ENCODE measurements around the gene SGK2.

Gene SGK2

DNA sequence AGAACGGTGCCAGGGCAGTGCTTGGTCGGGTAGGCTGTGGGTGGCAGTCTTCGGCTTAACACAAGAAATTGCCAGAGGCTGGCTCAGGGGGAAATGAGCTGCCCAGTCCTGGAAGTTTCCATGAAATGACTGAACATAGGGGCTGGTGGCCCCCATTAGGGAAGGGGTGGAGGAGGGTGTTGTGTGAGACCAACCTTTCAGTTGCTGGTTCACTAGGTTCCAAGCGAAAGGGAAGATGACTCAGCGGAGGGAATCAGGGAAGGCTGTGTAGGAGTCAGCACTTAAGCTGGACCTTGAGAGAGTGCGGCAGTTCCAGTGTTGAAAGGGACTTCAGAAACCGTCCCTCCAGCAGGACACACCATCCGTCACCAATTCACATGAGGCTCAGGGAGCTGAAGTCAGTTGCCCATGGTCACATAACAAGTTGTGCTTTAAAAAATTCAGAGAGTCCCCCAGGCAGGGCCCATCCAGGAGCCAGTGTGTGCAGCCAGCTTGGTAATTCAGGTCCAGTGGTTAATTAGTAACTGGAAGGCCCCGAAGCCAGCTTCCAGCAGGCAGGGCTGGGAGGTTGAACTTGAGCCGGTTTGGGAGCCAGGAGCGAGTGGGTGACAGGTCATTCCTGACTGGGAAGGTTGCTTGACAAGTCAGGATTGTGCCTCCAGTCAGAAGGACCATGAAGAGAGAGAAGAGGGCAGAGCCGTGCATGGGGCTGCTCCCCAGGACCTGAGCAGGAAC is at the start of gene SGK2:
Gene SGK2, plus strand, starts transcription at position 616 of the 735 bp plus-strand sequence. CDS start 7,469 bp downstream, outside the sequence.
- no peak for DNase-seq

- no peak for DNase-seq
Observed at GRCh38 chr20:43511879-43512278, 46.9 kb upstream of the SGK2 start.

DNA sequence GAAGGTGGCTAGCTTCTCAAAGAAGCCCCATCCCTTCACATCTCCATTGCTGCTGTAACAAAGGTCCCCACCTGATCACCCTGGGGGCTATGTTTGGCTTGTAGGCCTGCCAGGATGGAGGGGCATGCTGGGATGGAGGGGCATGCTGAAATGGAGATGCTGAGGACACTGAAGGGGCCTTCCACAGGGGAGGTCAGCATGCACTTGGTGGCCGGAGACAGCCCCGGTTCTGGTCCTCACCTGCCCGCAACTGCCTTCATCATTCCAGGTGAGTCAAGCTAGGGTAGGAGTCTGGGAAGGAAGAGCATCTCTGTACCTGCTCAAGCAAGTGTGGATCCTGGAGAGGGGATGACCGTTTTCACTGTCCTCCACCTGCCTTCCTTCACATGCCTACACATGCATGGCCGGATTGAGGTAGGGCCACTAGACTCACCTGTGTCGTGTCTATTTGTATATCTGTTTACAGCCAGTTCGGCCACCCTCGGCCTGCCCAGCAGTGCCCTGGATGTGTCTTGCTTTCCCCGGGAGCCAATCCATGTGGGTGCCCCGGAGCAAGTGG is 45.4 kb upstream of the SGK2 start:
- no peak for DNase-seq

DNA sequence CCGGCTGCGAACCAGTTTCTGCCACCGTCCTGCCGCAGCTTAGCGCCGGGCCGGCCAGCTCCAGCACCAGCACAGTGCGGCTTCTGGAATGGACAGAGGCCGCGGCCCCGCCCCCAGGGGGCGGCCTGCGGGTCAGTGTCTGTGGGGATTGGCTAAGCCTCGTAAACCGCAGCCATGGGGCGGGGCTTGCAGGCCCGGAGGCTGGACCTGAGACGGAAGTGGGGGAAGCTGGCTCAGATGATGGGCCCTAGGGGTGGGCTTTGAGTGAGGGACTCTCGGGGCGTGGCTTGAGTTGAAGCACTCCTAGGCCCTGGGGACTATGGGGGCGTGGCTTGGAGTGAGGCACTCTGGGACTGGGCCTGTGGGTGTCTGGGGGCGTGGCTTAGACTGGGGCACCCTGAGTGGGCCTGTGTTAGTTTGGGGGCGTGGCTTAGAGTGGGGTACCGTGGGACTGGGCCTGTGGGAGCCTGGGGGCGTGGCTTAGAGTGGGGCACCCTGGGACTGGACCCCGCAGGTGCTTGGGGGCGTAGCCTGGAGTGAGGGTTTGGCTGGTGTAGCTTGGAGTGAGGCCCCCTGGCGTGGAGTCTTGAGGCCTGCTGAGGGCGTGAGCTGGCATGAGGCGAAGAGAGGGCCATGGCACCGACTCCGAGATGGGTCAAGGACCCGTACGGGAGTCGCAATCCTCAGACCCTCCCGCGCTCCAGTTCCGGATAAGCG is 44.7 kb upstream of the SGK2 start:
- DNase-seq: peak; percentile 90 to 93

DNA sequence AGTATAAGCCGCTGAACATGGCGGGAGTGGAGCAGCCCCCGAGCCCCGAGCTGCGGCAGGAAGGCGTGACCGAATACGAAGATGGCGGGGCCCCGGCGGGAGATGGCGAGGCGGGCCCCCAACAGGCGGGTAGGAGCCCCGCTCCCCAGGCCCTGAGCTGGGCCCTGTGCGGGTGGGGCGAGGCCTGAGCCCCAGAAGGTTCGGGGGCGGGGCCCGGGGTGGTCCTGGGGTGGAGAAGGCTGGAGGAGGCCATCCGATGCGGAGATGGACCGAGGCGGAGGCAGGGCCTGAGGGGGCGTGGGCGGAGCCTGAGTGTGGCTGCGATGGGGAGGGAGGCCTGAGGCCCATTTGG is 44.2 kb upstream of the SGK2 start:
- DNase-seq: peak in 1 of 2 experiments; percentile 12

DNA sequence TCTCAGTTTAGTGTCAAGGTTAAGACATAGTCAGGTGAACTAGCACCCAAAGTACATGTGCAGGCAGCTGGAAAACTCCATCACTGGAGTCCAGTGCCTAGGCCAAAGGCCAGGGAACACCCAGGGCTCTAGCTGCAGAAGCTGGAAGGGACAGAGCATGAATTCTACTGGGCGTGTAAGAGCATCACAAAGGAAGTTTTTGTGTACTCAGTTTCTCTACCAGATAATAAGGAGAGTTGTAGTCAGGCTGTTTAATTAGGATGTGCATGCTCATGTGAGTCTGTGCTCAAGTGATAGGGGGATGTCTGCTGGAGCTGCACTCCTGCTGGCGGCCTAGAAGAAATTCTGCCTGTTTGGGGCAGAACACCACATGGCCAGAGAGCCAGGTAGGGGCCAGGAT is 43.2 kb upstream of the SGK2 start:
- DNase-seq: no peak

- DNase-seq: no peak
Observed at GRCh38 chr20:43516251-43516824, 42.5 kb upstream of the SGK2 start.

- DNase-seq: no peak
Observed at GRCh38 chr20:43520074-43520630, 38.7 kb upstream of the SGK2 start.

DNA sequence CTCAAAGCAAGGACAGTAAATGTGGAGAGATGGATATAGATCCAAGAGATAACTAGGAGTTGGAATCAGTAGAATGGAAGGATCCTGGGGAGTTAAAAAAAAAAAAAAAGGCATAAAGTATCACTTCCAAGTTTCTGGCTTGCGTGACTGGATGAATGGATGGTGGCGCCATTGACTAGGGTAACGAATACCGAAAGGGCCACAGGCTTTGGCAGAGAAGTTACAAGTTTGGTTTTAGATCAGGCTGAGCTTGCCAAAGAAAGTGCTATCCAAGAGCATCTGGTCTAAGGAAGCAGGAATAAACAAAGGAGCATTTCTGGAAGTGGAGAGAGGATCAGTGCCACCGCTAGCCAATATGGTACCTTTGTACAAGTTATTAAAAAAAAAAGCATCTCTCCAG is 33.8 kb upstream of the SGK2 start:
- DNase-seq: no peak

GRCh38 chr20:43528258-43528875 is 30.5 kb upstream of the SGK2 start:
- no peak for DNase-seq

GRCh38 chr20:43529051-43529450 is 29.8 kb upstream of the SGK2 start:
- no peak for DNase-seq

- DNase-seq: no peak
Observed at GRCh38 chr20:43529457-43530153, 29.2 kb upstream of the SGK2 start.

DNA sequence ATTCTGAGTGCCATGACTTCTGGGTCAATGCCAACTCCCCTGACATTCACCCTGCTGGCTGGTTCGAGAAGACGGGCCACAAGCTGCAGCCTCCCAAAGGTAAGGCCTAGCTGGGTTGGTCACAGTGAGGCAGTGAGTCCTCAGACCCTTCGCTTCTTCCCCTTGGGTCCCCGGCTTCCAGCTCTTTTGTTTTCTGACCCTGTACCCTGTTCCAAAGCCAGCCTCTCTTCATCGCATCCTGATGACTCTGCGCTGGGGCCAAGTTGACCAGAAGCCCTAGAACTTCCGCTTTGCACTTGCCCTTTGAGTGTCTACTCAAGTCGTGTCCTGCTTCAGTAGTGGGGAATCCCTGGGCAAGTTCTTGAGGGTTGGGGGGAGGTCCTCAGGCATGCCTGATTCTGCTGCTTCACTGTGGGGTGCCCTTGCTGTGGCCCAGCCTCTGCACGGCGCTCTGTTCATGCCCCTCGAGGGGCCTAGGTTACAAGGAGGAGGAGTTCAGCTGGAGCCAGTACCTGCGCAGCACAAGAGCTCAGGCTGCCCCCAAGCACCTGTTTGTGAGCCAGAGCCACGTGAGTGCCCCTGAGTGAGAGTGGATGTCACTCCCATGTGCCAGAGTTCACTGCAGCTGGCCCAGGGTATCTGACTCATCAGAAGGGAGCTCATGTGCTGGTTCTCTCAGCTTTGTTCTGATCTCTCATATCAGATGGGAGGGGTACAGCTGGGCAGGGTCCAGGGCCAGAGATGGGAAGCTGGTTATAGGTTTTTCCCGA is 28.3 kb upstream of the SGK2 start:
- DNase-seq: no peak

DNA sequence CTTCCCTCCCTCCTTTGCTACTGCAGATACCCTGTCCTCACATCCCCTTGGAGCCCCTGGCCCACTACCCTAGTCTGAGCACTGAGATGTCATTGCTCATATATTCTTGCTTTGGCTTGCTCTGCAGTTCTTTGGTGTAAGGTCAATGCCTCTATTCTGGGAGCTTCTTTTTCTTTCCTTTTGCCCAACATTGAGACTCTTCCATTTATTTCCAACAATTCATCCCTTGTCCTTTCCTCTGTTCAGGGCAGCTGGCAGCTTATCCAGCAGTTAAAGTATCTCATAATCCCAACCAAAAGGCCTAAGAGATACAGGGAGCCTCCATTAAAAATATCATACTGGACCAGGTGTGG is 27.8 kb upstream of the SGK2 start:
- no peak for DNase-seq

DNA sequence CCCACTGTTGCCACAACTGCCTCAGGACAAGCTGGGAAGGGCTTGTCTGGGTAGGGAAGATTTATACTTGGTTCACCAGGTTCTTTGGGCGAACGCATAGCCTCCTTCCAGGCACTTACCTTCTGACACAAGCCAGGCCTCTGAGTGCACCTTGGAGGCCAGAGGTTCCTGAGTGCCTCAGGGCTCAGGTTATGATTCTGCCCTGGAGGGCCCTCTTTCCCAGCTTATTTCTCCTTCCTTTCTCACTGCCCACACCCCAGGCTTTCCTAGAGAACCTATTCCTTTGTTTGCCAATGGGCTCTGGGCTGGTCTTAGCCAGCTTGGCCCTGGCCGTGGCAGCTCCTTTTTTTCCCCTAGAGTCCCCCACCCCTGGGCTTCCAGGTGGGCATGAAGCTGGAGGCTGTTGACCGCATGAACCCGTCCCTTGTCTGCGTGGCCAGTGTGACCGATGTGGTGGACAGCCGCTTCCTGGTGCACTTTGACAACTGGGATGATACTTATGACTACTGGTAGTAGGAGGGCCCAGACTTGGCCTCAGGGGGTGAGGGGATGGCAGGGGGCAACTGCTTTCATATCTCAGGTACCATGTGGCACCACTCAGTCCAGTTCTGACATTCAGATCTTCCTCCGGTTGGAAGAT is 26.3 kb upstream of the SGK2 start:
- no peak for DNase-seq

DNA sequence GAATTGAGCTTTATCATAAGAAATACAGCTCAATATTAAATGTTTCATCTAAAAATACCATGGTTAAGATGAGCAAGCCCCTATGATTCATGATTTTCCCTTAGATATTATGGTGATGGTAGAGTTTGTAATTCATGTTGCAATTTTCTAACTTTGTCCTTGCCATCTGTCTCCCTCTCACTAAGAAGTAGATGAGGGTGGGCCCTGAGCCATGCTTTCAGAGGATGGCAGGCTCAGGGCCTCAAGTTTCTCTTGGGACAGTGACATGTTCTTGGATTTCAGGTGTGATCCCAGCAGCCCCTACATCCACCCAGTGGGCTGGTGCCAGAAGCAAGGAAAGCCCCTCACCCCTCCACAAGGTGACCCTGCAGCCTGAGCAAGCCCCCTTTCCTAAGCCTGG is 25.8 kb upstream of the SGK2 start:
- DNase-seq: no peak

- DNase-seq: no peak
Observed at GRCh38 chr20:43534016-43534415, 24.8 kb upstream of the SGK2 start.

DNA sequence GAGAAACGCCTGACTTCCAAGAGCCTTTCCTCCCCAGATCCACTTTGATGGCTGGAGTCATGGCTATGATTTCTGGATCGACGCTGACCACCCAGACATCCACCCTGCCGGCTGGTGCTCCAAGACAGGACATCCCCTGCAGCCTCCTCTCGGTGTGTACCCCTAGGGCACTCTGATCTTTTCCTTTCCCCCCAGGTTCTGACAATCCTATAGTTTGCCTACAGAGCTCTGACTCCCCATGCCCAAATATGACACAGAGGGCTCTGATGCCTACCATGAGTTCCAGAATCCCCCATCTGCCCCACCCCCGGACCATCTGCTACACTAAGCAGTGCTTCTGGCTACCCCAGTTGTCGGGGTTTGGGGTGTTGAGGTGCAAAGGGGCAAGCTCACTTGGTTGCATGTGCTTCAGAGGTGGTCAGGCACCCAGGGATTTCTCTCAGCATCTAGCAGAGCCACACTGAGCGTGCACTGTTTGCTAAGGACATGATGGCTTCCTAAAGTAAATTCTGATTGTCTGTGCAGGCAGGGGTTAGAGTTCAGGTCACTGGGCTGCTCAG is 24.0 kb upstream of the SGK2 start:
- no peak for DNase-seq

DNA sequence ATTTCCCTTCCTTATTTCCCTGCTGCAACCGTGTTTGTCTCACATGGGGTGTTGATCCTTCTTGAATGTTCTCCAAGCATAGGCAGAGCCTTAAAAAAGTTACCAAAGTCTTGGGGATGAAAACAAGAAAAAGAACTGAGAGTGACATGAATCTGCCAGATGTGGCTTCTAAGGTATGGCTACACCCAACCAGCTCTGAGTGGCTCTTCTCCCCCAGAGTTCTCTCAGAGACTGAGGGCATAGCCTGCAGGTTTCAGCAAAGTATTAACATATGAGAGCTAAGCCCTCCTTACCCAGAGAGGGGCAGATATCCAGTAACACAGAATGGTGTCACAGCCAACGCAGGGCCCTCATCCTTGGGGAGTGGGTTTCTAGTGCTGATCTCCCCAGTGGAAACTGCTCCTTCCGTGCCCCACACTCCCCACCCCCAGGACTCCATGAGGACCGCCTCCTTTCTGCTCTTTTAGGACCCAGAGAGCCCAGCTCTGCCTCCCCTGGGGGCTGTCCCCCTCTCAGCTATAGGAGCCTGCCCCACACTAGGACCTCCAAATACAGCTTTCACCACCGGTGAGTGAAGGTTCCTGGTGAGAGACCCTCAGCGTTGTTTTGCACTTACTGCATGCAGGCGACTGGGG is 23.3 kb upstream of the SGK2 start:
- DNase-seq: no peak

DNA sequence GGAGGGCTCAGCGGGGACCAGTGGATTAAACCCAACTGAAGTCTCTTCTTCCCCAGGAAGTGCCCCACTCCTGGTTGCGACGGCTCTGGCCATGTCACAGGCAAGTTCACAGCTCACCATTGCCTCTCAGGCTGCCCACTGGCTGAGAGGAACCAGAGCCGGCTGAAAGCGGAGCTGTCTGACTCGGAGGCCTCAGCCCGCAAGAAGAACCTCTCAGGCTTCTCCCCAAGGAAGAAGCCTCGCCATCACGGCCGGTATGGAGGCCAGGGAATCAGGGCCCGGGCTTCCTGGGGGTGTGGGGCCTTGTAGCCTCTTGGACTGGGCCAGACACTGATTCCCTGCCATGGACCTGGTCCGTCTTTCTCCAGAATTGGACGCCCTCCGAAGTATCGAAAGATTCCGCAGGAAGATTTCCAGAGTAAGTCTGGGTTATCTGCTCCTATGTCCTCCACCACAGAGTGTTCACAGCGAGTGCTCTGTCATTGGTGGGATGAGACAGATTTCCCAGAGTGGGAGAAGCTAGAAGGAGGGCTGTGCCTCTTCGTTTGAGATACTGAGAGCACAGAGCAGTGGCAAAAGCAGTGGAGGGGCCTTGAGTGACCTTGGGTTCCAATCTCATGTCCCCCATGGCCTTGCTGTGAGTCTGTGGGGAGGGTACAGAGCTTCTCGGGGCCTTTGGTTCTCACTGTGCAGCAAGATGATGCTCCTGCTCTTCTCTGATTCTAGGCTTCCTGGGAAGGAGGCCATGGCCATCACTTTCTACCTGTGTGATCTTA is 22.6 kb upstream of the SGK2 start:
- no peak for DNase-seq

Measured in activated CD4-positive, alpha-beta T cell treated with anti-CD3 and anti-CD28 coated beads, Interleukin-2, amount 50 U/mL, for 48 hours (primary cell).